Measurements from ENCODE around the gene ASGR1. TPM values are rescaled to one million over a fixed set of nuclear protein-coding genes. Genes with fewer than 3 reads are reported as not detected.
"Not testable (repeated sequence)": the region's sequence is repeated elsewhere in the genome, so short reads cannot be mapped to it uniquely, and the experiment has no call there.

Gene ASGR1
- total RNA-seq, 1 donor from 2014 or later, result 5.1 TPM

- H3K4me3 ChIP-seq (ENCODE audit: low read depth, low read length), result no peak overlapping the region
- DNase-seq (ENCODE audit: low read depth), result no peak
- TF ChIP-seq CTCF (conservative IDR thresholded peaks at IDR 0.05; ENCODE audit: low read depth, low read length), result no peak
Measured at GRCh38 chr17:7184647-7185046, 5.5 kb upstream of the ASGR1 start.

DNA sequence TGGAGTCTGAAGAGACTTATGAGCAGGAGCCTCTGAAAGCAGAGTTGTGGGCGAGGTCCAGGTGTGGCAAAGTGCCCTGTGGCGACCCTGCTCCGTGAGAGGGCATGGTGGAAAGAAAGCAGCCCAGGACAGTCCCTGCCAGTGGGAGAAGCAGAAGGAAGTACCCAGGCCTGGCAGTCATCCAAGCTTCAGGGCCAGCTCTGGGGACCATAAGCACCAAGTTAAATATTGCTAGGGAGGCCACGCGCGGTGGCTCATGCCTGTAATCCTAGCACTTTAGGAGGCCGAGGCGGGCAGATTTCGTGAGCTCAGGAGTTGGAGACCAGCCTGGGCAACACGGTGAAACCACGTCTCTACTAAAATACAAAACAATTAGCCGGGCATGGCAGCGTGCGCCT is 4.9 kb upstream of the ASGR1 start:
- peak; percentile 39 for DNase-seq (ENCODE audit: low read depth)
- H3K4me3 ChIP-seq (ENCODE audit: low read depth, low read length), result no peak overlapping the region
- TF ChIP-seq CTCF (conservative IDR thresholded peaks at IDR 0.05; ENCODE audit: low read depth, low read length), result no peak

GRCh38 chr17:7183433-7184090 is 4.4 kb upstream of the ASGR1 start:
- TF ChIP-seq CTCF (conservative IDR thresholded peaks at IDR 0.05; ENCODE audit: low read depth, low read length), result no peak
- DNase-seq (ENCODE audit: low read depth), result no peak
- H3K4me3 ChIP-seq (ENCODE audit: low read depth, low read length), result no peak overlapping the region

DNA sequence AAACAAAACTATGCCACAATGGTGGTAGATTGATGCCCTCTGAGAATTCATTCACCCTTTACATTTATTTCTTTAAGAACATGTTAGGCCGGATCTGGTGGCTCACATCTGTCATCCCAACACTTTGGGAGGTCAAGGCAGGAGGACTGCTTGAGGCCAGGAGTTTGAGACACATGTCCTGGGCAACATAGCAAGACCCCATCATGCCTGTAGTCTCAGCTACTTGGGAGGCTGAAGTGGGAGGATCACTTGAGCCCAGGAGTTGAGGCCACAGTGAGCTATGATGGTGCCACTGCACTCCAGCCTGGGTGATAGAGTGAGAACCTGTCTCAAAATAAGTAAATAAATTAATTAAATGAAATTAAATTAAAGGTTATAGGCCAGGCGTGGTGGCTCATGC is 2.9 kb upstream of the ASGR1 start:
- not testable (repeated sequence) for H3K4me3 ChIP-seq (ENCODE audit: low read depth, low read length); DNase-seq (ENCODE audit: low read depth)

DNA sequence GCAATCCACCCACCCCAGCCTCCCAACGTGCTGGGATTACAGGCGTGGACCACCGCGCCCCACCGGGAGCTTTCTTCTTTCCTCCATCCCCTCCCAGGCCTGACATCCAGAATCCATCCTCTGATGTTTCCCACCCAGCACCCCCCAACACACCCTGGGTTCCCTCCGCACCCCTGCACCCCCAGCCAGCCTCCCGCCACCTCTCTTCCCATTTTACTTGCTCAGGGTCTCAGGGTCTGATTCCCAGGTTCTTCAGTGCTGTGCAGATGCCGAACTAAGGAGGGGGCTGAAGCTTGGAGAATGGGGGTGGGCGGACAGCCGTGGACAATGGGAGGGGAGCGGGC is 225 bp downstream of the ASGR1 start:
- no peak overlapping the region for H3K4me3 ChIP-seq (ENCODE audit: low read depth, low read length)
- TF ChIP-seq CTCF (conservative IDR thresholded peaks at IDR 0.05; ENCODE audit: low read depth, low read length), result no peak
- DNase-seq (ENCODE audit: low read depth), result no peak

GRCh38 chr17:7177954-7178477 is 1.2 kb downstream of the ASGR1 start:
- DNase-seq (ENCODE audit: low read depth), result no peak
- no peak for TF ChIP-seq CTCF (conservative IDR thresholded peaks at IDR 0.05; ENCODE audit: low read depth, low read length)
- peak overlapping the region; percentile 51 for H3K4me3 ChIP-seq (ENCODE audit: low read depth, low read length)

- H3K4me3 ChIP-seq (ENCODE audit: low read depth, low read length), result peak overlapping the region; percentile 51
- DNase-seq (ENCODE audit: low read depth), result no peak
- peak; percentile 79 for TF ChIP-seq CTCF (conservative IDR thresholded peaks at IDR 0.05; ENCODE audit: low read depth, low read length)
Measured at GRCh38 chr17:7177191-7177953, 1.8 kb downstream of the ASGR1 start.
